H54 (cell line): ENCODE results near the gene SIRPB1.

Experiments used
- DNase-seq: peaks from one replicate; pipeline ENCODE4 v3.0.0; 2011; ENCODE audit warnings: low spot score, mixed read lengths; ENCODE audit not compliant: insufficient read length
- FAIRE-seq: peaks from 3 replicates; lab custom pipeline; 2011; peaks lifted over from hg19 to GRCh38; lab: Jason Lieb, UNC
- POLR2A ChIP-seq: IDR thresholded peaks from 2 replicates; pipeline ENCODE4 v1.6.1; 2011; ENCODE audit warnings: low read depth, mild to moderate bottlenecking, low read length

The SIRPB1 gene

DNA sequence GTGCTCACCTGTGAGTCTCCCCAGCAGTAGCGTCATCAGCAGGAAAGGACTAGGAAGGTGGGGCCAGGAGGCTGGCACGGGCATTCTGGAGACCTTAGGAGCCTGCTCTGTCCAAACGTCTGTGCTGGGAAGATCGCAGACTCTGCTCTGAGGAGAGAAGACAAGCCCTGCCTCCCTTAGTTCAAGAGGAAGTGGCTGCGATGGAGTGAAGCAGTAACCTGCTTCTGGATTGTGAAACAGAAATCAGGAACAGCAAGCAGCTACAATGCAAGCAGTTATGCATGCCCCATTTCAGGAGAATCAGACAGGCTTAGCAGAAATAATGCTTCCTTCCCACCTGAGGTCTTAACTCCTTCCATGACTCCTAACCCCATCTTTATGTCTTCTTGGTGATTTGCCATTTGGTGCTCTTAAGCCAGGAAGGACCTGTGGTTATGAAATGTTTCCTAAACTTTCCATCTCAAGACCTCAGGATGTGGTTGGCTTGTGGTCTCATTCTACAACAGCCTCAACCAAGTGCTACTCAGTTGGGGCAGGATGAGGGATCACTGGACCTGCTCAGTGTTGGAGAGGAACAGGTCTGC, at the start of gene SIRPB1:
Gene SIRPB1, minus strand, starts transcription at position 149 of the 584 bp plus-strand sequence. Its CDS starts 65 bp downstream, at position 84.
- no peak for DNase-seq
- no peak for FAIRE-seq
- TF ChIP-seq POLR2A: no peak

DNA sequence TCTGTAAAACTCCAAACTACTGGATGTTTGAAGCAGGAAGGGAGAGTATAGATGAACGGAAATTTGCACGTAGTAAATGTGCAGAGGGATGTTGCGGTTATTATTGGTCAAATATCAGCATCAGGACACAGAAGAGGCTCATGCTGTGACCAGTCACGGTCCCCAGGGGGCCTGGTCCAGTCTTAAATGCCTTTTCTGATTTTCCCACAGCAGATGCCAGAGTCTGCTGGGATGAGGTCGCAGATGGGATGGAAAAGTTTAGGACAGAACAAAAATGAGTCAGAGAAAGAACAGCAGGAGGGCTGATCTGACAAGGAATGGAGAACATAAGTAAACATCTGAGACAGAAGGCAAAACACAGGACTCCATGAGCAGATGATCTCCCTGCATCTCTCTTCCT, 49.5 kb upstream of the SIRPB1 start:
- FAIRE-seq: no peak
- peak; percentile 31 for DNase-seq
- no peak for TF ChIP-seq POLR2A

DNA sequence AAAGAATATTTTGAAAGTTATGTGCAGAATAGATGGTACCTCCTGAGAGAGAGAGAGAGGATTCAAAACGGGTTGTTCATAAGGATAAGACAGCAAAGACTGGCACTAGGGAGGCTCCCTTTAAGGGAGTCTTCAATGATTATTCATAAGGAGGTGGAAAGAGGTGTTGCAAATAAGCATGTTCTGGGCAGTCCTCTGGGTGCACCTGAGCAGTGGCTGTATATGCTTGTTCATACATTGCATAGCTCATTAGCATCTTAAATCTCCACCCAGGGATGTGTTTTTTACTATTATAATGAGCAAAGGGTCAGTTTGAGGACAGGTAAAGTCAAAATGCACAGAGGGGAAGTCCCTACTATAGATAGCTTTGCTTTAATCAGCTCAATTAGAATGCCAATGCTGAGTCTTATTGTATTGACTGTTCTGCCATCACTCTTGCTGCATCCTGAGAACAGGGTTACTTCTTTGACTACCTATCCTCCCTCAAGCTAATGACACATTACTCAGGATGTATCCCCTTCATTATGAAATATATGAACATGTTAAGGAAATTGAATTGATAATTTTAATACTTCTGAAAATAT, 47.8 kb upstream of the SIRPB1 start:
- DNase-seq (no peak), FAIRE-seq (no peak)
- TF ChIP-seq POLR2A: no peak

DNA sequence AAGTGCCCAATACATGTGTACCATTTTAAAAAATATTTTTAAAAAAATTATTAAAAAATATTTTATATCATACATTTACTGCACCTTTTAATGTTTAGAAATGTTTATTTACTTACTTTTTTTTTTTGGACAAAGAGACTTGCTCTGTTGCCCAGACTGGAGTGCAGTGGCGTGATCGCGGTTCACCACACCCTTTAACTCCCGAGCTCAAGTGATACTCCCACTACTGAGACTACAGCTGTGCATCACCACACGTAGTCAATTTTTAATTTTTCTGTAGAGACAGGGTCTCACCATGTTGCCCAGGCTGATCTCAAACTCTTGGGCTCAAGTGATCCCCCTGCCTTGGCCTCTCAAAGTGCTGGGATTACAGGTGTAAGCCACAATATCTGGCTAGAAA, 47.0 kb upstream of the SIRPB1 start:
- FAIRE-seq (no peak), DNase-seq (no peak)
- TF ChIP-seq POLR2A: no peak

GRCh38 chr20:1665345-1665744, 45.5 kb upstream of the SIRPB1 start:
- no peak for DNase-seq
- FAIRE-seq: no peak
- no peak for TF ChIP-seq POLR2A

DNA sequence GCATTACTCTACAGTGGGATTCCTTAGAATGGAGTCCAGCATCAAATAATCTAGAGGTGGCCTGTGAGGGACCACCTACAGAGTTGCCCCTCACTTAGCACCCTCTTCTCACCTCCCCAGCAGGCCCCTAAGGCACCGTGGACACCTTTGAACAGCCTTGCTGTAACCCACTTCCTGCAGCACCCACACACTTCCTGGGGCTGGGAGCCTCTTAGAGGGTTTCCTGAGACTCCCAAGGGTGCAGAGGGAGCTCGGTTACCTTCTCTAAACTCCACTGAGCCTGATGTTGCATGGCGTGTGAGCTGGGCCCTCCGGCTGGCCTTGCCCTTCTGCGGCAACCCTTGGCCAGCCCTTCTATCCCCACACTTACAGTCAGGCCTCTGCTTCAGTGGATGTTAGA, 45.1 kb upstream of the SIRPB1 start:
- DNase-seq: no peak
- no peak for FAIRE-seq
- TF ChIP-seq POLR2A: no peak

GRCh38 chr20:1663917-1664316, 44.1 kb upstream of the SIRPB1 start:
- no peak for TF ChIP-seq POLR2A
- FAIRE-seq: no peak
- DNase-seq: no peak

GRCh38 chr20:1661542-1662299, 41.9 kb upstream of the SIRPB1 start:
- no peak for FAIRE-seq
- no peak for TF ChIP-seq POLR2A
- DNase-seq: no peak

GRCh38 chr20:1660246-1660645, 40.4 kb upstream of the SIRPB1 start:
- FAIRE-seq (no peak), DNase-seq (no peak)
- TF ChIP-seq POLR2A: no peak

DNA sequence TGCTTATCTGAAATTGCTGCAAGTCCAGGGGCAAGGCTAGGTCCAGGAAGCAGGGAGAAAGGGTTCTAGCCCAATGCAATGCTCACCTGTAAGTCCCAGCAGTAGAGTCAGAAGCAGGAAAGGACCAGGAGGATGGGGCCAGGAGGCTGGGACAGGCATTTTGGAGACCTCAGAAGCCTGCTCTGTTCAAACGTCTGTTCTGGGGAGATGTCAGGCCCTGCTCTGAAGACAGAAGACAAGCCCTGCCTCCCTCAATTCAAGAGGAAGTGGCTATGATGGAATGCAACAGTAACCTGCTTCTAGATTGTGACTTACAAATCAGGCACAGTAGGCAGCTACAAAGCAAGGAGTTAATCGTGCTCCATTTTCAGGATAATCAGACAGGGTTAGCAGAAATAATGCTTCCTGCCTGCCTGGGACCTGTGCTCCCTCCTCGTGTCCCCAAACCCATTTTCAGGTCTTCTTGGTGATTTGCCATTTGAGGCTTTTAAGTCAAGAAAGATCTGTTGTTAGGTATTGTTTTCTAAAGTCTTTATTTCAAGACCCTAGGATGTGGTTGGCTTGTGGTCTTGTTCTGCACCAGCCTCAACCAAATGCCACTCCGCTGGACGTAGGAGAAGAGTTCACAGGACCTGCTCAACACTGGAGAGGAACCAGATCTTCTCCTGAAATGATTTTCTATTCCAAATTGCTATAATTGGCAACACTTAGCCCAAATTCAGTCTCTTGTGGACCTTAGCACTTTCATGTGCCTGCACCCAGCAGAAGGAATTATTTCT, 37.9 kb upstream of the SIRPB1 start, which contains the start of gene SIRPG:
Gene SIRPG, minus strand, starts transcription at position 224 of the 779 bp plus-strand sequence. Its CDS starts 65 bp downstream, at position 159.
- no peak for TF ChIP-seq POLR2A
- no peak for FAIRE-seq

DNA sequence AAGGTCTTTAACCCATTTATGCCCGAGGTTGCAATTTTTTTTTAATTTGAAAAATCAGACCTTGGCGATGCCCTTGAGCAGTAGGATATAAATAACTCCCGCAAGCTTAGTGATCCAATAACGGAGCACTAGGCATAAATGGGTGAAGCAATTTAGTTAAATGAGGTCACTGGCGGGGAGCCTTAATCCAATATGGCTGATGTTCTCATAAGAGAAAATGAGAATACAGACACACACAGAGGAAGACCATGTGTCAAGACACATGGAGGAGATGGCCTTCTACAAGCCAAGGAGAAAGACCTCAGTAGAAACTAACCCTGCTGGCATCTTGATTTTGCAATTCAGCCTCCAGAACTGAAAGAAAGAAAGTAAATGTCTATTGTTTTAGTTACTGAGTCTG, 37.0 kb upstream of the SIRPB1 start:
- no peak for TF ChIP-seq POLR2A
- no peak for DNase-seq
- no peak for FAIRE-seq

More for the DNA sequence above, 37.9 kb upstream of the SIRPB1 start, which contains the start of gene SIRPG:
- DNase-seq: no peak

DNA sequence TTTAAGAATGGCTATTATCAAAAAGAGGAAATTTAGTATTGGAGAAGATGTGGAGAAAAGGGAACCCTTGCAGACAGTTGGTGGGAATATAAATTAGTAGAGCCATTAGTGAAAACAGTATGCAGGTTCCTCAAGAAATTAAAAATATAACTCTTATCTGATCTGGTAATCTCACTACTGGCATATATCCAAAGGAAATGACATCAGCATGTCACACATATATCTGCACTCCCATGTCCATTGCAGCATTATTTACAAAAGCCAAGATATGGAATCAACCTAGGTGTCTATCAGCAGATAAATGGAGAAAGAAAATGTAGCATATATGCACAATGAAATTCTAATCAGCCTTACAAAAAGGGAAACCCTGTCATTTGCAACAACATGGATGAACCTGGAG, 35.2 kb upstream of the SIRPB1 start:
- no peak for DNase-seq
- no peak for FAIRE-seq
- no peak for TF ChIP-seq POLR2A

DNA sequence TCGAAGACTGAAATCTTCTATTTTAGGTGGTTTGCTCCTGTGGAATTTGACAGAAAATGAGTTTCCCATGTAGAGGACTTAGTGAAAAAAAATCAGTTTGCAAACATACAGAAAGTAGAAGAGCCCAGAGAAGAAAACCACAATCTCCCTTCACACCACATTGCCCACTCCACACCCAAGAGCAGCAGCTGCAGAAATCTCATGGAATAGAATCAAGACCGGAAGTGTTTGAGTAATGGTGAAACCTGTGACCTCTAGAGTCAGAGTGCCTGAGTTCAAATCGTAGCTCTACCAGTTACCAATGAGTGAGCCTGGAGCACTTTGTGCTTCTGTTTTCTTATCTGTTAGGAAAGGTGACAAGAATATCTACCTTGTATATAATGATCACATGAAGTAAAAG, 33.2 kb upstream of the SIRPB1 start:
- DNase-seq: no peak
- FAIRE-seq: no peak
- no peak for TF ChIP-seq POLR2A

GRCh38 chr20:1652104-1652503, 32.3 kb upstream of the SIRPB1 start:
- no peak for FAIRE-seq

More at GRCh38 chr20:1652104-1652503, 32.3 kb upstream of the SIRPB1 start:
- no peak for TF ChIP-seq POLR2A
- no peak for DNase-seq
